HL-60 (cell line): ENCODE results near the gene IFIT3.

Experiments used
- DNase-seq, 2 experiments: peaks; one replicate each; pipeline ENCODE4 v3.0.0-alpha.2; 2010 to 2020; ENCODE audit warnings: low read depth in 1 of 2, low spot score in 1 of 2
- H3K27ac ChIP-seq: fragments of 250-450 bp; sonication (Bioruptor Pico); replicated peaks from 2 replicates; pipeline ENCODE4 v1.5.1; 2020; ENCODE audit warnings: mild to moderate bottlenecking, moderate library complexity
- H3K27me3 ChIP-seq: fragments of 250-450 bp; sonication (Bioruptor Pico); 2 replicates; pipeline ENCODE4 v1.5.1; 2021; ENCODE audit warnings: mild to moderate bottlenecking, moderate library complexity; ENCODE audit not compliant: insufficient read depth, poor library complexity, severe bottlenecking
- H3K4me3 ChIP-seq: replicated peaks from 2 replicates; pipeline ENCODE4 v1.5.1; 2011; ENCODE audit warnings: mild to moderate bottlenecking, control low read depth, low read length; ENCODE audit not compliant: insufficient read depth
- GABPA ChIP-seq: IDR thresholded peaks from 2 replicates; pipeline ENCODE4 v1.6.1; 2012; ENCODE audit warnings: low read depth
- POLR2AphosphoS5 ChIP-seq: IDR thresholded peaks from 2 replicates; pipeline ENCODE4 v1.6.1; 2012; ENCODE audit warnings: low read depth
- SPI1 ChIP-seq: IDR thresholded peaks from 2 replicates; pipeline ENCODE4 v1.6.1; 2012; ENCODE audit warnings: low read depth, mild to moderate bottlenecking, borderline replicate concordance
- TF ChIP-seq, protein P1 (sequence below): IDR thresholded peaks from 2 replicates; pipeline ENCODE4 v1.6.1; 2012; ENCODE audit warnings: low read depth; ENCODE audit not compliant: insufficient replicate concordance
- TF ChIP-seq, protein P2 (sequence below): IDR thresholded peaks from one replicate; pipeline ENCODE4 v1.5.1; 2011; ENCODE audit warnings: low read length, control low read depth, inconsistent platforms; ENCODE audit not compliant: insufficient read depth

Gene IFIT3

DNA sequence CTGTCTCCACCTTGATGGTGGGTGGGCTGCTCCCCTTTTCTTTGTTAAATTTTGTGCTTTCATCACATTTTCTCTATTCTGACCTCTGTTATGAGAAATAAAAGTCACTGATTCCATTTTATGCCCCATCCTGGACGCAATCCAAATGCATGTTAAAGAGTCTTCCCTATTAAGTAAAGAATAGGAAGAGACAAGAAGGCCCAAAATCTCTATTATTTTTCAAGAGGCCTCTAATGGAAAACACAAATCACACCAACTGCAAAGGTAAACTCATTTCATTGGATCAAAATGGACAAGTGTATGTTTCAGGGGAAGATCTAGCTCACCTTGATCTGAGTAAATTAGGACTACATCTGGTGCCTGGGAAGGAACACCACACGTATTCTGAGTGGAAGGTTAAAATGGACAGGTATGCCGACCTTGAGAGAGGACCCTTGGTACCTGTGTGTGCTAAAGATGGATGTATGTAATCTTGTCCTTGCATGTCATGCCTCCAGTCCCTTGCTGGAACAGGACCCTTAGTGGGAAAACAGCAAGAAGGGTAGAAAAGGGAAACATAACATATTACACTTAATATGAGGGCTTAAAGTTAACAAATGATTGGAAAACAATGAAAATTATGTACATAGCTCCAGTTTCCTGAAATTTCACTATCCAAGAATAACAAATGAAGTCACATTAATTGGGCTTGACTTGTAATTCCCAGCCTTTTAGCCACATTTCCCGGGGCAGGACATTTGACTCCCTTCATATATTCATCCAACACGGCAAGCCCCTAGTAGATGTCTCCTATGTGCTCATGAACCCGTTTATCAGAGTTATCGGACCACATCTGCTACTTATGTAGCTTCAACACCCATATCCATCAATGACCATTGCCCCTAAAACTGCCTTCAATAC lies 18.4 kb upstream of the IFIT3 start:
- DNase-seq, result no peak
- no peak for TF ChIP-seq POLR2AphosphoS5
- TF ChIP-seq, protein P1, sequence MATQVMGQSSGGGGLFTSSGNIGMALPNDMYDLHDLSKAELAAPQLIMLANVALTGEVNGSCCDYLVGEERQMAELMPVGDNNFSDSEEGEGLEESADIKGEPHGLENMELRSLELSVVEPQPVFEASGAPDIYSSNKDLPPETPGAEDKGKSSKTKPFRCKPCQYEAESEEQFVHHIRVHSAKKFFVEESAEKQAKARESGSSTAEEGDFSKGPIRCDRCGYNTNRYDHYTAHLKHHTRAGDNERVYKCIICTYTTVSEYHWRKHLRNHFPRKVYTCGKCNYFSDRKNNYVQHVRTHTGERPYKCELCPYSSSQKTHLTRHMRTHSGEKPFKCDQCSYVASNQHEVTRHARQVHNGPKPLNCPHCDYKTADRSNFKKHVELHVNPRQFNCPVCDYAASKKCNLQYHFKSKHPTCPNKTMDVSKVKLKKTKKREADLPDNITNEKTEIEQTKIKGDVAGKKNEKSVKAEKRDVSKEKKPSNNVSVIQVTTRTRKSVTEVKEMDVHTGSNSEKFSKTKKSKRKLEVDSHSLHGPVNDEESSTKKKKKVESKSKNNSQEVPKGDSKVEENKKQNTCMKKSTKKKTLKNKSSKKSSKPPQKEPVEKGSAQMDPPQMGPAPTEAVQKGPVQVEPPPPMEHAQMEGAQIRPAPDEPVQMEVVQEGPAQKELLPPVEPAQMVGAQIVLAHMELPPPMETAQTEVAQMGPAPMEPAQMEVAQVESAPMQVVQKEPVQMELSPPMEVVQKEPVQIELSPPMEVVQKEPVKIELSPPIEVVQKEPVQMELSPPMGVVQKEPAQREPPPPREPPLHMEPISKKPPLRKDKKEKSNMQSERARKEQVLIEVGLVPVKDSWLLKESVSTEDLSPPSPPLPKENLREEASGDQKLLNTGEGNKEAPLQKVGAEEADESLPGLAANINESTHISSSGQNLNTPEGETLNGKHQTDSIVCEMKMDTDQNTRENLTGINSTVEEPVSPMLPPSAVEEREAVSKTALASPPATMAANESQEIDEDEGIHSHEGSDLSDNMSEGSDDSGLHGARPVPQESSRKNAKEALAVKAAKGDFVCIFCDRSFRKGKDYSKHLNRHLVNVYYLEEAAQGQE, result no peak
- TF ChIP-seq, protein P2, sequence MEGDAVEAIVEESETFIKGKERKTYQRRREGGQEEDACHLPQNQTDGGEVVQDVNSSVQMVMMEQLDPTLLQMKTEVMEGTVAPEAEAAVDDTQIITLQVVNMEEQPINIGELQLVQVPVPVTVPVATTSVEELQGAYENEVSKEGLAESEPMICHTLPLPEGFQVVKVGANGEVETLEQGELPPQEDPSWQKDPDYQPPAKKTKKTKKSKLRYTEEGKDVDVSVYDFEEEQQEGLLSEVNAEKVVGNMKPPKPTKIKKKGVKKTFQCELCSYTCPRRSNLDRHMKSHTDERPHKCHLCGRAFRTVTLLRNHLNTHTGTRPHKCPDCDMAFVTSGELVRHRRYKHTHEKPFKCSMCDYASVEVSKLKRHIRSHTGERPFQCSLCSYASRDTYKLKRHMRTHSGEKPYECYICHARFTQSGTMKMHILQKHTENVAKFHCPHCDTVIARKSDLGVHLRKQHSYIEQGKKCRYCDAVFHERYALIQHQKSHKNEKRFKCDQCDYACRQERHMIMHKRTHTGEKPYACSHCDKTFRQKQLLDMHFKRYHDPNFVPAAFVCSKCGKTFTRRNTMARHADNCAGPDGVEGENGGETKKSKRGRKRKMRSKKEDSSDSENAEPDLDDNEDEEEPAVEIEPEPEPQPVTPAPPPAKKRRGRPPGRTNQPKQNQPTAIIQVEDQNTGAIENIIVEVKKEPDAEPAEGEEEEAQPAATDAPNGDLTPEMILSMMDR, result no peak
- no peak overlapping the region for H3K27ac ChIP-seq
- no peaks in the 10 kb centered on the region for H3K27me3 ChIP-seq
- no peak overlapping the region for H3K4me3 ChIP-seq

DNA sequence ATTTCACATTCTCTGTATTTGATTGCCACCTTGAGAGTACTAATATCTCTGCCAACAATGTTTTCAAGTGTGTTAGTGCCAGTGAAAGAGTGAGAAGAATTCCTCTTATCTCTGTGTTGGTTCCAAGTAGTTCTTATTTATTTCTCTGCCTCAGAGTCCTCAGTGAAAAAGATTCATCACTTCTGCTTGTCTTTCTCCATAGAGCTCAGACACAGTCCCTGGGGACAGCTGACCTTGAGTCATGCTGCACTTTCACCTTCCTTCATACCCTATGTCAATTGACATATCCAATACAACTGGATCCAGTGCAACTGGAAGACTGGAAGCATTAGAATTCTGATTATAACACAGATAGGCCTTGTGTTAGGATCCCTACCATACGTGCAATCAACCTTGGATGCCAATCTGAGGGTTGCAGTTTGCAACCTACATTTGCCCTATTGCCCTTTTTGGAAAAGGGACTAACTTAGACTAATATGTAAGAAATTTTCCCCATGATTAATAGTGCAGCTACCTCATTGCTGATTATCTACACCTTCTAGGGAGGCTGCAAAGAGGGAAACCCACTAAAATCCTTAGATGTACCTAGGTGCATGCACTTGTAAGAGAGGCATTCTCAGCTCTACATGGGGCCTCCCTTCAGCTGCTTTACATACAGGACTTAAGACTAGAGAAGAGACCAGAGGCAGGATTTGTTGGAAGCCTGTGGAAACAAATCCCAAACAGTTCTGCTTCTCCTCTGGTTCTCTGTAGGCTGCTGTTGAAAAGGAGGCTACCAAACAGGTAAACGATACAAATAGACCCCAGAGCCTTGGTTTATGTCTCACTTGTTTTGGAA lies 17.5 kb upstream of the IFIT3 start:
- Histone ChIP-seq H3K4me3 (no peak overlapping the region), H3K27me3 (no peaks in the 10 kb centered on the region), H3K27ac (no peak overlapping the region)
- DNase-seq, result no peak
- TF ChIP-seq, protein P1, result no peak
- TF ChIP-seq POLR2AphosphoS5, result no peak

DNA sequence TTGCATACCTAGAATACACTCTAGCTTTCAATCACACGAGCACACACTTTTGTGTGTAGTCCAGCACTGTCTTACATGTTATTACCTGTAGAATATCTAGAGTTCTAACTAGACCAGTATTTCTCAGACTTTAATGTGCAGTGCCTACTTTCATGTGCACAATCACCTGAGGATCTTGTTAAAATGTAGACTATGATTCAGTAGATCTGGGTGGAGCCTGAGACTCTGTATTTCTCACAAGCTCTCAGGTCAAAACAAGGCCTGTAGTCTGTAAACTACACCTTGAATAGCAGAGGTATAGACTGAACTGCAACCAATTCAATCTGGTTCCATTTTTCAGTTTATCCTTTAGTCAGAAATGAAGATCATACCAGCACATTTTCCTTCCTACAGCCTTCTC lies 14.8 kb upstream of the IFIT3 start:
- no peak overlapping the region for H3K4me3 ChIP-seq
- H3K27me3 ChIP-seq, result no peaks in the 10 kb centered on the region
- TF ChIP-seq GABPA (no peak), SPI1 (no peak), POLR2AphosphoS5 (no peak)
- TF ChIP-seq, protein P2, result no peak
- TF ChIP-seq, protein P1, result no peak
- H3K27ac ChIP-seq, result no peak overlapping the region
- no peak for DNase-seq
